Testis (tissue), 2 donors: Measurements from ENCODE around the gene MRPL50.

Source experiments
- POLR2A ChIP-seq: fragments of 450-650 bp; IDR thresholded peaks from one replicate; pipeline ENCODE4 v1.6.1; 2017; ENCODE audit warnings: antibody characterized with exemption, mild to moderate bottlenecking, moderate library complexity
- TF ChIP-seq, protein P1 (sequence below), 3 experiments: fragments of 450-650 bp in 2 of 3; fragments of 200-600 bp in 1 of 3; sonication (generic) in 1 of 3; IDR thresholded peaks; one replicate each; pipeline ENCODE4 v1.5.1; 2016 to 2019; ENCODE audit warnings: antibody characterized with exemption in 3 of 3, mild to moderate bottlenecking in 2 of 3, moderate library complexity in 1 of 3

DNA sequence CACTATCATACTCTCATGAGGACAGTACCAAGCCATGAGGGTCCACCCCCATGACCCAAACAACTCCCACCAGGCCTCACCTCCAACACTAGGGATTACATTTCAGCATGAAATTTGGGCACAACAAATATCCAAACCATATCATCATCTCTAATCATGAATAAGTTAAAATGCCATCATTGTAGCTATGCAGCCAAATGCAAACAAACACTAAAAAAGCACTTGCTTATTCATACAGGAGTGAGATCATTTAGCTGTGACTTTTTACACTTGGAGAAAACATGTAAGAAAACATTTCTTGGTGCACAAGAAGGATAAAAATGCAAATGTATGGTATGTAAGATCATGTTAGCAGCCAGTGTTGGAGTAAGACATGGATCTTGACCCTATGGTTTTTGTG, 37.8 kb downstream of the MRPL50 start:
- TF ChIP-seq, protein P1, sequence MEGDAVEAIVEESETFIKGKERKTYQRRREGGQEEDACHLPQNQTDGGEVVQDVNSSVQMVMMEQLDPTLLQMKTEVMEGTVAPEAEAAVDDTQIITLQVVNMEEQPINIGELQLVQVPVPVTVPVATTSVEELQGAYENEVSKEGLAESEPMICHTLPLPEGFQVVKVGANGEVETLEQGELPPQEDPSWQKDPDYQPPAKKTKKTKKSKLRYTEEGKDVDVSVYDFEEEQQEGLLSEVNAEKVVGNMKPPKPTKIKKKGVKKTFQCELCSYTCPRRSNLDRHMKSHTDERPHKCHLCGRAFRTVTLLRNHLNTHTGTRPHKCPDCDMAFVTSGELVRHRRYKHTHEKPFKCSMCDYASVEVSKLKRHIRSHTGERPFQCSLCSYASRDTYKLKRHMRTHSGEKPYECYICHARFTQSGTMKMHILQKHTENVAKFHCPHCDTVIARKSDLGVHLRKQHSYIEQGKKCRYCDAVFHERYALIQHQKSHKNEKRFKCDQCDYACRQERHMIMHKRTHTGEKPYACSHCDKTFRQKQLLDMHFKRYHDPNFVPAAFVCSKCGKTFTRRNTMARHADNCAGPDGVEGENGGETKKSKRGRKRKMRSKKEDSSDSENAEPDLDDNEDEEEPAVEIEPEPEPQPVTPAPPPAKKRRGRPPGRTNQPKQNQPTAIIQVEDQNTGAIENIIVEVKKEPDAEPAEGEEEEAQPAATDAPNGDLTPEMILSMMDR (IDR thresholded peaks at IDR 0.05): no peak
- no peak for TF ChIP-seq POLR2A
